SK-N-SH (cell line): ENCODE results near the gene MC3R. TPM values are rescaled to one million over a fixed set of nuclear protein-coding genes. Genes with fewer than 3 reads are reported as not detected.

Experiments
- CTCF ChIA-PET: fragments of 300-600, 350-600 bp; formaldehyde crosslinking; extraction: SDS; loops from one replicate; lab custom pipeline; 2021; lab: Yijun Ruan, JAX
- POLR2A ChIA-PET: fragments of 350-600 bp; sonication (Branson Sonifier 250); formaldehyde crosslinking; extraction: SDS; loops from one replicate; lab custom pipeline; 2020; ENCODE audit warnings: antibody characterized with exemption, inconsistent platforms; lab: Yijun Ruan, JAX
- DNase-seq: peaks from one replicate; pipeline ENCODE4 v3.0.0; 2012
- H2AFZ ChIP-seq: fragments of 200-600 bp; sonication (generic); 2 replicates; pipeline ENCODE4 v1.8.1; 2016; ENCODE audit warnings: antibody characterized with exemption, mild to moderate bottlenecking, low read depth
- H3F3A ChIP-seq: fragments of 200-600 bp; sonication (generic); replicated peaks from 2 replicates; pipeline ENCODE3; 2016; ENCODE audit warnings: antibody characterized with exemption, mild to moderate bottlenecking; ENCODE audit not compliant: insufficient read depth
- H3K27ac ChIP-seq, 2 experiments: fragments of 200-500 bp in 1 of 2; fragments of 200-600 bp in 1 of 2; sonication (Bioruptor generic) in 1 of 2; sonication (generic), shearing (Covaris generic) in 1 of 2; 2 replicates each; pipeline versions ENCODE4 v1.5.1 to v1.6.1; 2014 to 2016; ENCODE audit warnings: low read depth in 2 of 2, inconsistent platforms in 1 of 2, low read length in 1 of 2, mild to moderate bottlenecking in 1 of 2, mixed read lengths in 1 of 2
- H3K27me3 ChIP-seq: fragments of 200-600 bp; sonication (generic), shearing (Covaris generic); 2 replicates; pipeline ENCODE4 v1.6.1; 2016; ENCODE audit warnings: mixed run types; ENCODE audit not compliant: insufficient read depth
- H3K36me3 ChIP-seq, 2 experiments: fragments of 200-500 bp in 1 of 2; fragments of 200-600 bp in 1 of 2; sonication (Bioruptor generic) in 1 of 2; sonication (generic) in 1 of 2; replicated peaks in 1 of 2; 2 replicates each; pipeline versions ENCODE3 to v1.5.1; 2014 to 2016; ENCODE audit warnings: low read length in 1 of 2, mild to moderate bottlenecking in 1 of 2; ENCODE audit not compliant: insufficient read depth in 2 of 2, control insufficient read depth in 1 of 2
- H3K4me1 ChIP-seq, 2 experiments: fragments of 200-500 bp in 1 of 2; fragments of 200-600 bp in 1 of 2; sonication (Bioruptor generic) in 1 of 2; sonication (generic), shearing (Covaris generic) in 1 of 2; 2 replicates each; pipeline versions ENCODE4 v1.5.1 to v1.6.1; 2014 to 2016; ENCODE audit warnings: low read depth in 1 of 2, low read length in 1 of 2, mixed run types in 1 of 2; ENCODE audit not compliant: insufficient read depth in 2 of 2, control insufficient read depth in 1 of 2
- H3K4me2 ChIP-seq: fragments of 200-600 bp; sonication (generic), shearing (Covaris generic); 2 replicates; pipeline ENCODE4 v1.6.1; 2017; ENCODE audit warnings: mixed run types
- H3K4me3 ChIP-seq, 2 experiments: fragments of 200-500 bp in 1 of 2; fragments of 200-600 bp in 1 of 2; sonication (Bioruptor generic) in 1 of 2; sonication (generic), shearing (Covaris generic) in 1 of 2; 2 replicates each; pipeline versions ENCODE4 v1.5.1 to v1.8.1; 2014 to 2016; ENCODE audit warnings: low read depth in 2 of 2, inconsistent platforms in 1 of 2, low read length in 1 of 2, mild to moderate bottlenecking in 1 of 2, mixed read lengths in 1 of 2, moderate library complexity in 1 of 2
- H3K79me2 ChIP-seq: fragments of 200-600 bp; sonication (generic); 2 replicates; pipeline ENCODE4 v1.8.1; 2017; ENCODE audit warnings: mild to moderate bottlenecking; ENCODE audit not compliant: insufficient read depth
- H3K9ac ChIP-seq: fragments of 200-600 bp; sonication (generic); 2 replicates; pipeline ENCODE4 v1.6.1; 2017; ENCODE audit warnings: mixed run types
- H3K9me2 ChIP-seq: fragments of 200-600 bp; sonication (generic); 2 replicates; pipeline ENCODE4 v1.6.1; 2017; ENCODE audit warnings: mixed run types
- H3K9me3 ChIP-seq: fragments of 200-600 bp; sonication (generic); 2 replicates; pipeline ENCODE4 v1.6.1; 2017; ENCODE audit warnings: mixed run types, mild to moderate bottlenecking, moderate library complexity
- H4K20me1 ChIP-seq: fragments of 200-600 bp; sonication (generic); 2 replicates; pipeline ENCODE4 v1.6.1; 2017; ENCODE audit warnings: mild to moderate bottlenecking, mixed run types; ENCODE audit not compliant: insufficient read depth
- CHD2 ChIP-seq: fragments of 150-350 bp; IDR thresholded peaks from 2 replicates; pipeline ENCODE4 v1.6.1; 2018; ENCODE audit warnings: low read length; ENCODE audit not compliant: partially characterized antibody
- EP300 ChIP-seq, 2 experiments: IDR thresholded peaks; 2 replicates each; pipeline versions ENCODE4 v1.4.0 to v1.6.1; 2012; ENCODE audit warnings: borderline replicate concordance in 1 of 2, low read depth in 1 of 2, low read length in 1 of 2
- FOSL2 ChIP-seq: IDR thresholded peaks from 2 replicates; pipeline ENCODE4 v1.4.0; 2012; ENCODE audit warnings: low read depth, mild to moderate bottlenecking, moderate library complexity, borderline replicate concordance
- JUND ChIP-seq: IDR thresholded peaks from 2 replicates; pipeline ENCODE4 v1.4.0; 2012
- MEF2A ChIP-seq: IDR thresholded peaks from 2 replicates; pipeline ENCODE4 v1.4.0; 2012; ENCODE audit warnings: low read depth, borderline replicate concordance
- NFIC ChIP-seq: IDR thresholded peaks from 2 replicates; pipeline ENCODE4 v1.4.0; 2012; ENCODE audit warnings: borderline replicate concordance
- PBX3 ChIP-seq: IDR thresholded peaks from 2 replicates; pipeline ENCODE4; 2012
- POLR2AphosphoS5 ChIP-seq: IDR thresholded peaks from 2 replicates; pipeline ENCODE4 v1.6.1; 2012; ENCODE audit warnings: low read depth, low read length
- RFX5 ChIP-seq: IDR thresholded peaks from 2 replicates; pipeline ENCODE4 v1.6.1; 2012; ENCODE audit warnings: mild to moderate bottlenecking, improper control_type of control experiment, low read length
- RXRA ChIP-seq: IDR thresholded peaks from 2 replicates; pipeline ENCODE4 v1.4.0; 2012; ENCODE audit warnings: low read depth, mild to moderate bottlenecking, borderline replicate concordance
- SIN3A ChIP-seq: IDR thresholded peaks from 2 replicates; pipeline ENCODE4 v1.6.1; 2012; ENCODE audit warnings: low read depth, mild to moderate bottlenecking, low read length, moderate library complexity, borderline replicate concordance
- SMC3 ChIP-seq: IDR thresholded peaks from 2 replicates; pipeline ENCODE4 v1.6.1; 2012; ENCODE audit warnings: low read depth, low read length, improper control_type of control experiment
- TEAD4 ChIP-seq: IDR thresholded peaks from 2 replicates; pipeline ENCODE4 v1.4.0; 2012; ENCODE audit warnings: mild to moderate bottlenecking, borderline replicate concordance; ENCODE audit not compliant: insufficient read depth
- USF2 ChIP-seq: fragments of 150-350 bp; IDR thresholded peaks from 2 replicates; pipeline ENCODE4 v1.6.1; 2017; ENCODE audit warnings: antibody characterized with exemption, low read length, low read depth, borderline replicate concordance
- YY1 ChIP-seq: IDR thresholded peaks from 2 replicates; pipeline ENCODE4 v1.4.0; 2012; ENCODE audit warnings: low read depth, mild to moderate bottlenecking
- WGBS: methylation state at CpG from one replicate; pipeline ENCODE4 v1.1.6; 2017; ENCODE audit warnings: low lambda C conversion rate; 5-methylcytosine and 5-hydroxymethylcytosine counted together
- polyA plus RNA-seq, 3 experiments: library from polyadenylated mRNA; depleted of rRNA; stranded (reverse); fragments of >200 nt; gene quantifications; 2 replicates each; pipeline ENCODE4 v1.2.3, GENCODE V29; 2012
- TF ChIP-seq, protein P1 (sequence below): IDR thresholded peaks from 2 replicates; pipeline ENCODE4 v1.4.0; 2012; ENCODE audit warnings: low read depth, borderline replicate concordance
- TF ChIP-seq, protein P2 (sequence below): IDR thresholded peaks from 2 replicates; pipeline ENCODE4 v1.4.0; 2012; ENCODE audit warnings: low read depth

MC3R gene
- polyA plus RNA-seq, 1 of the 3 experiments (the other 2 are of a cell fraction): not detected

- TF ChIP-seq, protein P1, sequence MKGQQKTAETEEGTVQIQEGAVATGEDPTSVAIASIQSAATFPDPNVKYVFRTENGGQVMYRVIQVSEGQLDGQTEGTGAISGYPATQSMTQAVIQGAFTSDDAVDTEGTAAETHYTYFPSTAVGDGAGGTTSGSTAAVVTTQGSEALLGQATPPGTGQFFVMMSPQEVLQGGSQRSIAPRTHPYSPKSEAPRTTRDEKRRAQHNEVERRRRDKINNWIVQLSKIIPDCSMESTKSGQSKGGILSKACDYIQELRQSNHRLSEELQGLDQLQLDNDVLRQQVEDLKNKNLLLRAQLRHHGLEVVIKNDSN: no peak
- TF ChIP-seq SMC3 (no peak), TEAD4 (no peak), FOSL2 (no peak), RFX5 (no peak), NFIC (no peak)
- ChIA-PET POLR2A (no interaction called here), CTCF (no interaction called here)
- Histone ChIP-seq H3K9ac (no peak overlapping the region), H4K20me1 (no peaks in the 10 kb centered on the region), H3K4me2 (no peak overlapping the region), H3K4me3 (no peak overlapping the region), H3K79me2 (no peaks in the 10 kb centered on the region), H3K9me3 (no peaks in the 10 kb centered on the region), H3K27ac (no peak overlapping the region), H3F3A (no peaks in the 10 kb centered on the region), H3K36me3 (no peaks in the 10 kb centered on the region), H3K4me1 (no peaks in the 10 kb centered on the region), H3K27me3 (no peaks in the 10 kb centered on the region), H3K9me2 (no peaks in the 10 kb centered on the region), H2AFZ (no peak overlapping the region)
- DNase-seq: no peak
These were observed 18.7 kb upstream of the MC3R start for GRCh38 chr20:56229812-56230211.

- H3K36me3 ChIP-seq: no peaks in the 10 kb centered on the region
- H3K79me2 ChIP-seq: no peaks in the 10 kb centered on the region
- H2AFZ ChIP-seq: no peak overlapping the region
- H3K4me3 ChIP-seq: no peak overlapping the region
- H3F3A ChIP-seq: no peaks in the 10 kb centered on the region
- 0% methylated on average over 3 of the region's 3 CpGs for WGBS
- H3K9ac ChIP-seq: no peak overlapping the region
- H3K4me1 ChIP-seq: no peaks in the 10 kb centered on the region
- H3K9me3 ChIP-seq: no peaks in the 10 kb centered on the region
- no peaks in the 10 kb centered on the region for H3K9me2 ChIP-seq
- H3K27ac ChIP-seq: no peak overlapping the region
- no peaks in the 10 kb centered on the region for H4K20me1 ChIP-seq
- no peaks in the 10 kb centered on the region for H3K27me3 ChIP-seq
- POLR2A ChIA-PET: no interaction called here
- DNase-seq: no peak
- CTCF ChIA-PET: interaction anchor here (0.7 to 1.2 kb wide), 4 partner anchors 9 to 109 kb away, joined by 3 to 4 read pairs (median 3); partner anchors contain the start of gene MC3R
- H3K4me2 ChIP-seq: no peak overlapping the region
- TF ChIP-seq FOSL2 (no peak), PBX3 (no peak), EP300 (IDR thresholded peaks at IDR 0.05; ENCODE audit: borderline replicate concordance in 1 of 2, low read depth in 1 of 2, low read length in 1 of 2) (no peak), USF2 (no peak), YY1 (no peak), CHD2 (no peak), TEAD4 (no peak), NFIC (no peak), POLR2AphosphoS5 (no peak), JUND (no peak), RXRA (no peak), MEF2A (no peak), SIN3A (no peak), RFX5 (no peak)
- TF ChIP-seq, protein P2, sequence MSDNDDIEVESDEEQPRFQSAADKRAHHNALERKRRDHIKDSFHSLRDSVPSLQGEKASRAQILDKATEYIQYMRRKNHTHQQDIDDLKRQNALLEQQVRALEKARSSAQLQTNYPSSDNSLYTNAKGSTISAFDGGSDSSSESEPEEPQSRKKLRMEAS: no peak
These were observed 14.4 kb upstream of the MC3R start for GRCh38 chr20:56234110-56234509.
